WTC11 (cell line): ENCODE results near the gene C9. TPM values are rescaled to one million over a fixed set of nuclear protein-coding genes. Genes with fewer than 3 reads are reported as not detected.

Experiments used
- ATAC-seq: fragments of 200-7000 bp; cut with Tn5 transposase; 2 replicates; pipeline ENCODE4 v1.10.0; 2021; ENCODE audit warnings: mild to moderate bottlenecking, moderate library complexity
- CTCF ChIA-PET: fragments of 300-600 bp; sonication (Branson Sonifier 250); formaldehyde crosslinking; loops from one replicate; lab custom pipeline; 2021; ENCODE audit warnings: antibody characterized with exemption; lab: Charles Lee
- POLR2A ChIA-PET: fragments of 350-600 bp; sonication (Branson Sonifier 250); formaldehyde crosslinking; loops from one replicate; lab custom pipeline; 2021; ENCODE audit warnings: antibody characterized with exemption; lab: Charles Lee
- DNase-seq: peaks from one replicate; pipeline ENCODE4 v3.0.0; 2021; ENCODE audit warnings: low spot score
- H3K27ac Mint-ChIP-seq: 2 replicates; pipeline ENCODE4 v1.8.0; 2021; ENCODE audit warnings: mixed read lengths
- H3K27me3 Mint-ChIP-seq: 2 replicates; pipeline ENCODE4 v1.8.0; 2021; ENCODE audit warnings: low read depth, mild to moderate bottlenecking, moderate library complexity, mixed read lengths
- H3K36me3 Mint-ChIP-seq: 2 replicates; pipeline ENCODE4 v1.8.0; 2021; ENCODE audit warnings: mixed read lengths
- H3K4me1 Mint-ChIP-seq: 2 replicates; pipeline ENCODE4 v1.8.0; 2022; ENCODE audit warnings: mixed read lengths
- H3K4me3 Mint-ChIP-seq: 2 replicates; pipeline ENCODE4 v1.8.0; 2021; ENCODE audit warnings: mild to moderate bottlenecking, moderate library complexity, mixed read lengths
- H3K9me3 Mint-ChIP-seq: 2 replicates; pipeline ENCODE4 v1.8.0; 2021; ENCODE audit warnings: mixed read lengths
- ATF6 ChIP-seq: sonication (generic); formaldehyde crosslinking; IDR thresholded peaks from 2 replicates; pipeline ENCODE4 v1.8.1; 2023; ENCODE audit warnings: mild to moderate bottlenecking, missing genetic modification reagents
- FOXP1 ChIP-seq: sonication (generic); formaldehyde crosslinking; IDR thresholded peaks from 2 replicates; pipeline ENCODE4 v1.8.0; 2022; ENCODE audit warnings: missing genetic modification reagents, mild to moderate bottlenecking, moderate library complexity, borderline replicate concordance
- GTF2I ChIP-seq: fragments of 250-450 bp; sonication (Bioruptor Pico); conservative IDR thresholded peaks from 2 replicates; pipeline ENCODE4 v1.4.0; 2021; ENCODE audit warnings: mild to moderate bottlenecking
- IRF2 ChIP-seq: sonication (generic); formaldehyde crosslinking; IDR thresholded peaks from 2 replicates; pipeline ENCODE4 v1.8.0; 2022; ENCODE audit warnings: low read depth, missing genetic modification reagents, borderline replicate concordance
- KAT7 ChIP-seq: sonication (generic); formaldehyde crosslinking; IDR thresholded peaks from 2 replicates; pipeline ENCODE4 v1.8.1; 2023; ENCODE audit warnings: missing genetic modification reagents, mild to moderate bottlenecking, borderline replicate concordance
- MAX ChIP-seq: sonication (generic); formaldehyde crosslinking; IDR thresholded peaks from 2 replicates; pipeline ENCODE4 v1.8.0; 2022; ENCODE audit warnings: mild to moderate bottlenecking, missing genetic modification reagents
- PRRX2 ChIP-seq: fragments of 250-450 bp; sonication (Bioruptor Pico); IDR thresholded peaks from 2 replicates; pipeline ENCODE4 v1.8.0; 2021; ENCODE audit warnings: mild to moderate bottlenecking
- RELA ChIP-seq: sonication (generic); formaldehyde crosslinking; IDR thresholded peaks from 2 replicates; pipeline ENCODE4 v1.8.1; 2022; ENCODE audit warnings: missing genetic modification reagents, mild to moderate bottlenecking, borderline replicate concordance
- STAT6 ChIP-seq: sonication (generic); formaldehyde crosslinking; conservative IDR thresholded peaks from 2 replicates; pipeline ENCODE4 v1.8.1; 2023; ENCODE audit warnings: mild to moderate bottlenecking, low read depth, missing genetic modification reagents, moderate library complexity
- TP53 ChIP-seq: sonication (generic); formaldehyde crosslinking; IDR thresholded peaks from 2 replicates; pipeline ENCODE4 v1.8.1; 2023; ENCODE audit warnings: mild to moderate bottlenecking, missing genetic modification reagents
- ZMAT4 ChIP-seq: fragments of 250-450 bp; sonication (Bioruptor Pico); IDR thresholded peaks from 2 replicates; pipeline ENCODE4 v1.9.0; 2021; ENCODE audit warnings: mild to moderate bottlenecking
- ZNF232 ChIP-seq: sonication (generic); formaldehyde crosslinking; IDR thresholded peaks from 2 replicates; pipeline ENCODE4 v1.8.0; 2022; ENCODE audit warnings: mild to moderate bottlenecking, missing genetic modification reagents
- ZNF281 ChIP-seq: sonication (generic); formaldehyde crosslinking; IDR thresholded peaks from 2 replicates; pipeline ENCODE4 v1.8.0; 2023; ENCODE audit warnings: mild to moderate bottlenecking, missing genetic modification reagents
- ZNF425 ChIP-seq: fragments of 250-450 bp; sonication (Bioruptor Pico); conservative IDR thresholded peaks from 2 replicates; pipeline ENCODE4 v1.9.0; 2021; ENCODE audit warnings: mild to moderate bottlenecking
- ZSCAN18 ChIP-seq: fragments of 250-450 bp; sonication (Bioruptor Pico); IDR thresholded peaks from 2 replicates; pipeline ENCODE4 v2.1.2; 2022; ENCODE audit warnings: mild to moderate bottlenecking, moderate library complexity
- total RNA-seq: library from RNA; stranded (reverse); gene quantifications from 3 replicates; pipeline ENCODE4 v1.2.3, GENCODE V29; 2021

Gene C9
- total RNA-seq, 1 experiment from 2014 or later: 0.07 TPM

- Mint-ChIP-seq H3K36me3 (no peaks in the 10 kb centered on the region), H3K9me3 (peaks cover 6% of the 10 kb centered on the region; the same call in 1 of the 2 replicates), H3K27ac (no peak overlapping the region), H3K4me1 (no peaks in the 10 kb centered on the region), H3K4me3 (no peak overlapping the region), H3K27me3 (no peaks in the 10 kb centered on the region)
- ATAC-seq (no peak), DNase-seq (no peak)
- no peak for TF ChIP-seq TP53
- no peak for TF ChIP-seq ZNF425 (CRISPR knock-in tag)
- TF ChIP-seq STAT6 (CRISPR knock-in tag): no peak
- TF ChIP-seq ZNF281 (CRISPR knock-in tag): no peak
- TF ChIP-seq MAX (CRISPR knock-in tag): no peak
- CTCF ChIA-PET: interaction anchor here (1.1 to 1.5 kb wide), 2 partner anchors 13 to 53 kb away, joined by 4 to 5 read pairs; no protein-coding TSS in a partner anchor
- POLR2A ChIA-PET: no interaction called here
Measured at GRCh38 chr5:39270225-39270848, 94.0 kb downstream of the C9 start.

- TF ChIP-seq ZNF232 (CRISPR knock-in tag): no peak
- Mint-ChIP-seq H3K4me1 (no peaks in the 10 kb centered on the region), H3K36me3 (no peaks in the 10 kb centered on the region), H3K9me3 (0 out of 2 replicates have a peak, but pooled peaks cover 5% of the 10 kb centered on the region), H3K4me3 (no peak overlapping the region), H3K27ac (no peak overlapping the region), H3K27me3 (no peaks in the 10 kb centered on the region)
- ATAC-seq (no peak), DNase-seq (no peak)
- POLR2A ChIA-PET: no interaction called here
- CTCF ChIA-PET: no interaction called here
Measured at GRCh38 chr5:39267186-39267585, 97.1 kb downstream of the C9 start.

- H3K27me3 Mint-ChIP-seq: no peaks in the 10 kb centered on the region
- no peaks in the 10 kb centered on the region for H3K36me3 Mint-ChIP-seq
- 0 out of 2 replicates have a peak, but pooled peaks cover 5% of the 10 kb centered on the region for H3K9me3 Mint-ChIP-seq
- H3K4me3 Mint-ChIP-seq: no peak overlapping the region
- DNase-seq: no peak
- POLR2A ChIA-PET: no interaction called here
- no peak for ATAC-seq
- CTCF ChIA-PET: no interaction called here
- no peaks in the 10 kb centered on the region for H3K4me1 Mint-ChIP-seq
- no peak overlapping the region for H3K27ac Mint-ChIP-seq
- no peak for TF ChIP-seq KAT7
- no peak for TF ChIP-seq PRRX2
- no peak for TF ChIP-seq ATF6 (CRISPR knock-in tag)
- TF ChIP-seq RELA: no peak
- TF ChIP-seq GTF2I (CRISPR knock-in tag): no peak
- no peak for TF ChIP-seq ZMAT4
- TF ChIP-seq FOXP1 (CRISPR knock-in tag): no peak
- TF ChIP-seq IRF2: no peak
- no peak for TF ChIP-seq ZSCAN18 (CRISPR knock-in tag)
- TF ChIP-seq STAT6 (CRISPR knock-in tag): no peak
Measured at GRCh38 chr5:39266442-39266841, 97.9 kb downstream of the C9 start.
